NCI-H524 (cell line): Measurements from ENCODE around the gene CELSR1.
A peak's percentile ranks its signal among the peaks of the same experiment; 100 is the strongest.

Experiments
- DNase-seq, 2 experiments: peaks; one replicate each; lab custom pipeline; 2025; lab: John Stamatoyannopoulos, UW

CELSR1 gene

DNA sequence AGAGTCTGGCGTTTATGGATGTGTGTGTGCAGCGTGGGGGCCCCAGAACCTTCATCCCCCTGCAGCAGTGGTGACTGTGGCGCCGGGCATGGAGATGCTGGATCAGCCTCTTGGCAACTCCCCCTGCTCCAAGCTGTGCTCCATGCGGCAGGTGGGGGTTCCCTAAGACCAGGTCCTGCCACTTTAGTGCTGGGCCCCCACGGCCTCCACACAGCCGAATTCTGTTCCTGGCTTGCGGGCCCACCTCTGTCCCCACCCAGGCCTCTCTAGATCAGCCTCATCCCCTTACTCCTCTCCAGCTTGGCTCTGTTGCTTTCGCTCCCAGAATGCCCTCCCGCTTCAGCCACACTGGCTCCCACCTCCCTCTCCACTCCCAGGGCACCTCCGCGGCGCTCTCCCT lies 142.3 kb downstream of the CELSR1 start:
- no peak for DNase-seq

DNA sequence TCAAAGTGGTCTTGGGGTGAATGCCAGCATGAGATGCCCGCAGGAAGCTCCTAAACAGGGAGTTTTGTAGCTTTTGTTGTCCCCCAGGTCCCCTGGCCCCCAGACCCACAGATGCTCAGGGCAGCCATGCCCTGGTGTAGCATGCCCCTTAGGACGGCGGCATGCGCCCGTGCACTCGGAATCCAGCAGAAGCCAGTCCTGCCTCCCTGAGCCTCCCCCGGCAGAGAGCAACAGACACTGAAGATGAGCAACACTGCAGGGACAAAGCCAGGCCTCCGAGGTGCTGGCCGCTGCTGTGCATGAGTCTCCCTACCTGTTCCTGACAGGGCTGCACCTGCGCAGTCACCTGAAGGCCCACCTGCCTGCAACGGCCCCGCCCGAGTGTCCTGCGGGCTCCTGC lies 142.8 kb downstream of the CELSR1 start:
- no peak for DNase-seq

DNA sequence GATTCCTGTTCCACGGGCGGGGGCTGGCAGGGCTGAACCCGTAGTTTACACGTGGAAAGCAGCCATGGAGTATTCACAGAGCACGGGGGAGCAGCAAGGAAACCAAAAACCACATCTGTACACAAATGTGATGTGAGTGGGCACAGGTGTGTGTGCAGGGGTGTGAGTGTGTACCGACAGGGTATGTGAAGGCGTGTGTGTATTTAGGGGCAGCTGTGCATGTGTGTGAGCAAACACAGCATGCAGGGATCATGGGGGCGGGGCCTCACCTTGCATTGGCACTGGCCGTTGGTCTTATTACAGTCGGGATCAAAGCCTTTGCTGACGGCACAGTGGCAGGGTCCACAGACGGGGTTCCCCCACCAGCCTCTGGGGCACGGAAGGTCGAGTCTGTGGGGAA lies 143.5 kb downstream of the CELSR1 start:
- no peak for DNase-seq

DNA sequence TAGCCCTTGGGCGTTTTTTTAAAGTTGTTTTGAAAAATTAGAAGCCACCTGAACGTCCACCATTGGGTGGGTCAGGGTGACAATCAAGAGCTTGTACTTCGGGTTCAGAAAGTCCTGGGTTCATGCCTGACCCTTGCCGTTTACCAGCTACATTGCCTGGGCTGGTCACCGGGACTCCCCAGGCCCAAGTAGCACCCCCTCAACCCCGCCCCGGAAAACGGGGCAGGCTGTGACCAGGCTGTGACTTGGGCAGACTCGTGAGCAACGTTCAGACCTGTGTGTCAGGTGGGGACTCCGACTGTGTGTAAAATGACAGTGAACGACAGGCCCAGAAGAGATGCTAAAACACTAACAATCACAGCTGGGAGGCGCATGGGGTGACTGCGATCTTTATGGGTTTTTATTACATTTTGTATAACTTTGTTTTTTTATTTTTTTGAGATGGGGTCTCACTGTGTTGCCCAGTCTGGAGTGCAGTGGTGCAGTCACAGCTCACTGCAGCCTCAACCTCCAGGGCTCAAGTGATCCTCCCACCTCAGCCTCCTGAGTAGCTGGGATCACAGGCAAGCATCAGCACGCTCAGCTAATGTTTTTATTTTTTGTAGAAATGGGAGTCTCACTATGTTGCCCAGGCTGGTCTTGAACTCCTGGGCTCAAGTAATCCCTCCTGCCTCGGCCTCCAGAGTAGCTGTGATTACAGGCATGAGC lies 145.1 kb downstream of the CELSR1 start:
- no peak for DNase-seq

DNA sequence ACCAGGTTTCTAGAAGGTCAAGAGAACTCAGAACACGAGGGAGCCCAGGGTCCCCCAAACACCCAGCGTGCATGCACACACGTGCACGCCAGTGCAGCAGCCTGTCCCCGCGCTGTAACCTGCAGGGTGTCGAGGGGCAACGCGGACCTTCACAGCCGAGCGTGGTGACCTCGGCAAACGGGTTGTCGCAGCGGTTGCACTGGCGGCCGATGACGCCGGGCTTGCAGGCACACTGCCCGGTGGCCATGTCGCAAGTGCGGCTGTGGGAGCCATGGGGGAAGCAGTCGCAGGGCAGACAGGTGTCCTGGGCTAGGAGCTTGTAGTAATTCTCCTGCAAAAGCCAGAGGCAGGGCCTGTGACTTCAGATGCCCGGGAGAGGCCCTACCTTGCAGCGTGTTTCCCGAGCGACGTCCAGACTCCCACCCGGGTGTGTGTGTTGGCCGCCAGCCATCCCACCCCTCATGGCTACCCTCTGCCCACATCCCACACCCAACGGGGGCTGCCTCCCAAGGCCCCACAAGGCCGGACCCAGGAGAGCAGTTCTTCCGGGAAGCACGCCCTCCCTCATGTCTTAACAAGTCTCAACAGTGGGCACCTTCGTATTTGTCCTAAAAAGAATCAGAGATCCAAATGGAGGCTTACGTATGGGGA lies 145.8 kb downstream of the CELSR1 start:
- no peak for DNase-seq

DNA sequence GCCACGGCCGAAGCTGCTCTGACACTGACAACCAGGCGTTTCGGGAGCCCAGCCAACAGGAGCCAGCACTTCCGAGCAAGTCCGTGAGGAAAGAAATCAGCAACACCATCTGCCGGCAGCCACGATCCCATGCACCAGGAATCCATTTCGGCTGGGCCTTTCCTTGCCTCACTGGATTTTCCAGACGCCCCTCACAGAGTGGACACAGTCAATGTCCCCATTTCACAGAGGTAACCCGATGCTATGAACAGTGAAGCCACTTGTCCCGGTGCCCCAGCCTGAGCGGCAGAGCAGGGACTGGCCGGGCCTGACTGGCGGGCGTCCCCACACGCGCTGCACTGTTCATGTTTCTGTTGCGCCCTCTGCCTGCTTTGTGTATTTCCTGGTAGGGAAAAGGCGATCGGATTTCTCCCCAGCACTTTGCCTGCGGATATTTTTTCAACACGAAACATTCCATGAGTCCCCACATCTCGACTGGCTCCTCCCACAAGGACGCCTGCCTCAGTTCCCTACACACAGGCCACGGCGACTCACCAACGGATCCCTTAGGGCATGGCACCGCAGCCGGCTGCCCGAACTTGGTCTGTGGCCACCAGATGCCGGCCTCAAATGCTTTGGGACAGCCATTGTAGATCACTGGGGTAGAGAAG lies 146.6 kb downstream of the CELSR1 start:
- DNase-seq: peak in 1 of 2 experiments; percentile 53

DNA sequence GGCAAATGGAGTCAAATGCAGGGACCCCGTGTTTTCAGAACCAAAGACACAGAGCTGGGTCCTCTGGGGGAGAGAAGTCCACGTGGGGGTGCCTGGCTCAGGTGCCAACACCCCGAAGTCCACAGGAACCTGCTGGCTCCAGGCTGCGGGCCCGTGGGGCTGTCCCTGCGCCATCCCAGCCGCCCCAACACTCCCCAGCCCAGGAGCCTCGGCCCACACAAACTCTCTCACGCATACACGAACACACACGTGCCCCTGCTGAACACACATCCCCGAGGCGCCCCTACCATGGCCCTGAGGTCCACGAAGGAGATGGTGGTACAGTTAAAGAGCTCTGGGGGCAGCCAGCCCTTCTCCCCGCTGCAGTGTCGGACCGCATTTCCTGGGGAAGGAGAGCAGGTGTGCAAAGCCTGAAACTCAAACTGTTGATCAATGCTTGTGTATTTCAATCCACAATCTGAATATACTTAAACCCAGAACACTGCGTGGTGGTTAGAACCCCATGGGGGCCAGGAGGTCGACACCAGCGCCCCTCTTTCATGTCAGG lies 147.2 kb downstream of the CELSR1 start:
- DNase-seq: no peak

DNA sequence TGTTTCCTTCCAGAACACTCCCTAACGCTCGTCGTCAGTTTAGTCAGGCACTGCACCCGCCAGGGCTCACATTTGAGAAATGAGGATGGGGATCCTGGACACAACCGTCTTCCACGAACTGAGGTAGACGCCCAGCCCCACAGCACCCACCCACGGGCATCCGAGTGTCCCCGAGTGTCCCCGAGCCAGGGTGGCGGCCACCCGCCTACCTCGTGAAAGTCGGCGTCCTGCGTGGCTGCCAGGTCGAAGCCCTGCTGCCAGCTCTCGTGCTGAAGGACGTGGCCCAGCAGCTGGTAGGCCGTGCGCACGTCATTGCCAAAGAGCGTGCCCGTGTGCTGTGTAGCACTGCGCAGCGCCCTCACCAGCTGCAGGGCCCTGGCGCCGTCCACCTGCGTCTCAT lies 148.3 kb downstream of the CELSR1 start:
- DNase-seq: no peak

DNA sequence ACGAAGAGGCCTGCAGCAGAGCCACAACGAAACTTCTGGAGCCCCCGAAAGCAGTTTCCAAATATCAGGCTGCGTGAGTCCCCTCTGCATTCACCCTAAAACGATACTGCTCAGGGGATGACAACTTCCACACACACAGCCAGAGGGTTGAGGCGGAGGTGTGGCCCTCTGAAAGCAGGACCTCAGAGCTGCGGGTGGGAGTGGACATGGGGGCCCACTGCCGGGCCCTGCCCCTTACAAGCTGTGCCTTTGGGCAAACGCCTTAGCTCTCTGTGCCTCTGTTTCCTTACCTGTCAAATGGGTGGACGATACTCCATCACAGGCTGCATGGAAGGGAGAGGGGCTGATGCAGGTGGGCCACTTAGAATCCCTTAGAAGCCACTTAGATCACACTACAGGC lies 148.8 kb downstream of the CELSR1 start:
- DNase-seq: no peak

DNA sequence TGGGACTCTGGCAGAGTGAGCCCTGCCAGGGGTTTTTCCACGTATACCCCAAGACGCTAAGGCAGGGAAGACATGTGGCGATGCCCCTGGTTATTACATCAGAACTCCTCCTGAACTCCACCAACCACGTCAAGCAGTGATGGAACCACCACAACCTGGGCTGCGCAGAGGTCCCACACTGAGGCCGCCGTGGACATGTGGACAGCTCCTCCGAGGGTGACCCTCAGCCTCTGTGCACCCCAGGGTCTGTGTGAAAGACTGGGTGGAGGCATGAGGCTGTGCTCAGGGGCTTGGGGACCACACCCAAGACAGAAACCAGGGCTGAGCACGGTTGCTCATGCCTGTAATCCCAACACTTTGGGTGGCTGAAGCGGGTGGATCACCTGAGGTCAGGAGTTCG lies 149.7 kb downstream of the CELSR1 start:
- DNase-seq: no peak

DNA sequence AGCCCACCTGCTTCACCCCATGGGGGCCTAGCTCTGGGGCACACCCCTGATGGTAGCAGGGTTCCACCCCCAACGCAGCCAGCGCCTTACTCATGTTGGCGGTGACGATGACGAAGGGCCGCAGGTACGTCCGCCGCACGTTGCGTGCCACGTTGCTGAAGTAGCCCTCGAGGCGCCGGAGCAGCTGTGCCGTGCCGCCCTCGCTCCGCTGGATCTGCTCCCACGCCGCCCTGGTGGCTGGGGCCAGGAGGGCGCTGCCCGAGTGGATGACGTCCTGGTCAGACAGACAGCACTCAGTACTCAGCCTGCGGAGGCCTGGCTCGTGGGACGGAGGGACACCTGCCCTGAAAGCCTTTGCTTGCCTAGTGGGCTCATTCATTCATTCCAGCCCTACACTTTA lies 151.1 kb downstream of the CELSR1 start:
- DNase-seq: no peak

DNA sequence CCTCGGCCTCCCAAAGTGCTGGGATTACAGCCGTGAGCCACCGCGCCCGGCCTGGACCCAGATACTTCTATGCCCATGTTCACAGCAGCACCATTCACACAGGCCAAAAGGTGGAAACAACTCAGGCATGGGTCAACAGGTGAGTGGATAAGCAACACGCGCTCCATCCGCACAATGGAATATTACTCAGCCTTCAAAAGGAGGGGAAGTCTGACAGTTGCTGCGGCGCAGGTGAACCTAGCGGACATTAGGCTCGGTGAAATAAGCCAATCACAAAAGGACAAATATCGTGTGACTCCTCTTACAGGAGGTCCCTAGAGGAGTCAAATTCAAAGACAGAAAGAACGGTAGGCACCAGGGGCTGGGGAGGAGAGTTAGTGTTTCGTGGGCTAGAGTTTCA lies 154.9 kb downstream of the CELSR1 start:
- DNase-seq: no peak

DNA sequence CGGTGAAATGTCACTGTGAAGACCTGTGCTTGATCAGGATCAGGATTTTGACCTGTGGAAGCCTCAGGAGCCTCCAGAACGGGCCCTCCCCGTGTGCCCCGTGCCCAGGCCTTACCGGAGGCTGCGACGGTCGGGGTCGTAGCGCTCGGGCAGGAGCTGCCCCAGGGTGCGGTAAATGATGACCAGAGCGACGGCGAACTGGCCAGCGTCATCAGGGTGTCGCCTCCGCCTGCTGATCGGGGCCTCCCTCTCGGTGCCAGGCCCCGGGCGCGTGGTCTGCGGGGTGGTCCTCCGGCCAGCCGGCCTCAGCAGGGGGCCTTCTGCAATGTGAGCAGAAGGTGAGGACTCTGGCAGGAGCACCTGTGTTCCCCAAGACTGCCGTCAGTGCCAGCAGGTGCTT lies 155.7 kb downstream of the CELSR1 start:
- no peak for DNase-seq

DNA sequence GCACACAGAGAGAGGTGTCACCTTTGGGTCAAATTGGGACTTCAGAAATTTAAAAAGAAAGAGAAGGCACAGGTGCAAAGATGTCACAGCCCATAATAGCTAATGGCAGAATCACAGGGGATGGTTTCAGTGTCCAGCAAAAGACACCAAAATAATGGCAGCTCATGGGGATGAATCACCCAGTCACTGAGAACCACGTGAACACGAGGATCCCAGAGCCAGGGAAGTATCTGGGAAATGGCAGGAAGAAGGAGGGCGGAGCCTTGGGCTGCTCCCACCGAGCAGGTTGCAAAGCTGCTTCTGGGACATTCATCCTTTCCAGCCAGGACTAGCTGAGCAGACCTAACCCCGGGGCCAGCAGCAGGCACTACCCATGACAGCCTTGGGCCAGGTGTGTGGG lies 156.3 kb downstream of the CELSR1 start:
- no peak for DNase-seq

DNA sequence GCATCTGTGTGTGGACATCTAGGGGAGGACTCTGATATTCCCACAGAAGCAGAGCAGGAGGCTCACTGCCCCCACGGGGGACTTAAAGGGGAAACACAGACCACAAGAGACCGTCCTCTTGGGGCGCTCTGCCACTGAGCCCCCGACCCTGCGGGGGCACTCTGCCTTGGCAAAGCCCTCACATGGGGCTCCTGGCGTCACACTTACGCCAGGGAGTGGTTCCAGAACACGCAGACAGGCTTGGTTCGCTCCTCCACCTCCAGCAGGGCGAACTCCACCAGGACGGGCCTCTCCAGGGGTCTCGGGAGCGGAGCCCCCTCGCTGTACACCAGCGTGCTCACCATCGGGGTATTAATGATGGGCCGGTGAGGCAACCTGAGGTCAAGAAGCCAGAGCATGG lies 156.8 kb downstream of the CELSR1 start:
- no peak for DNase-seq

DNA sequence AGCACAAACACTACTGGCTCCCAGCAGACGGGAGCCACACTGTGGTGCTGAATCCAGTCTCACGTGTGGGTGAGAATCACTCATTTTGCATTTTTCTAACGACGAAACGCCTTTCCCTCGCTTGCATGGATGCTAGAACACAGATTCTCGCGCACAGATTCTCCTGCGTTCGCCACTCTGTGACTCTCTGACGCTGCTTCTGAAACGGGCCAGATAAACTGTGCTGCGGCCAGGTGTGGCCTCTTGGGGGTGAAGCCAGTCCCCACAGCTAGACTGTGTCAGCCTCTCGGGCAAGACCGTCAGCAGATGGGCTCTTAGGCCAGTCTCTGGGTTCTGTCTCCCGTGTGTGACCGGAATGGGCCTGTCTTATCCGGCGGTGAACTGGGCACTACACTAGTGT lies 157.4 kb downstream of the CELSR1 start:
- DNase-seq: no peak

DNA sequence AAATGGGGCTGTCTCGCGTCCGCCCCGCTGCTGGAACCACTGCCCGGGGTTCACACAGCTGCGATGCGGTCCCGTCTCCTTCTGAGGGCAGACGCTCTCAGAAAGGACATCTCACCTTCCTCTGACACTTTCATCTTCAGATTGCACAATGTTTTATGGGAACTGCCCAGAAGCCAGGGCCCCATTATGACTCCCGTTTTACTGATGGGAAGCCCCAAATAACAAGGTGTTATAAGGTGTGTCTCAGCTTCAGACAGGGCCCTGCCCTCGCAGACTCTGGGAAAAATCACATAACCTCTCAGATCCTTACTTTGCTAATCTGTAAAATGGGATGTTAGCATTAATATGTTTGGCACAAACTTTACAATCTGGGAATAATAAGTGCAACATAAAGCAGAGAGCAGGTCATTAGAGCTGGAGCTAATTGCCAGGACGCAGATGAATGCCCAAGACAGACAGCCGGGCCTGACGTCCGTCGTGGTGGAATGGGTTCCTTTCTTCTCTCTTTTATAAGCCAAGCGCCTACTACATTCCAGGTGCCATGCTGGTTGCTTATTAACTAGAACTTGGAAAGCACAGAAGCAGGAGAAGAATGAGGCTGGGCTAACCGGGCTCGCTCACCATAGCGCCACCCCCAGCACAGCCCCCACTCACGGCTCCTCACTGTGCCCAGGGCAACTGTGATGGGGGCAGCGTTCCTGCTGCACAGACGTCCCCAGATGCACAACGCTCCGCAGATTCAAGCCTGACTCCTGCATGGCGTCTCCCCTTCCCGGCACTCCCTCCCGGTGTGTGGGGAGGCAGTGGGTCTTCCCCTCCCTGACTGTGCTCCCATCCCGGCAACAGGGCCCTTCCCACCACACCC lies 158.1 kb downstream of the CELSR1 start:
- DNase-seq: no peak

DNA sequence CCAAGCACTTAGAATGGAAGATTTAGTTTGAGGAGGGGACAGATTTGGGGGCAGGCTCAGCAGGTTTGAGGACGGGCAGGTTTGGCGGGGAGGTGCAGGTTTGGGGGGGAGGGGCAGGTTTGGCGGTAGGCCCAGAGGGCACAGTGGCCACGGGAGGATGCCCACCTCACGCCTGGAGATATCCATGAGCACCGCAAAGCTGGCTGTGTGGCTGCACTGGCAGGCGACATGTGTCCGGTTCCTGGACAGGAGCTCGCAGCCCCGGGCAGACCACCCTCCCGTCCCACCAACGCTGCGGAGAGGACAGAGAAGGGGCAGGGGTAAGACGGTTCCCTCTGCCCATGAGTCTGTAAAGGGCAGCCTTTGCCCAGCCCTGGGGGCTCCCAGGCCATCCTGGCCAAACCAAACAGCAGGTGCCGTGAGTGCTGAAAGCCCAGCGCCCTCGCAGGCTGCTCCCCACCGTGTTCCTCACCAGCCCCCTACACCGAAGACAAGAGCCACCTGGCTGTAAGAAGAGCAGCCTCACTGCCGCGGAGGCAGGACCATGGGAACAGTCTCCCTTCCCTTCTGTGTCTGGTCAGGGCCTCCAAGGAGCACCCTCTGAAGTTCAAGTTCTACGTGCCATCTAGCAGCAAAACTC lies 158.9 kb downstream of the CELSR1 start:
- no peak for DNase-seq

DNA sequence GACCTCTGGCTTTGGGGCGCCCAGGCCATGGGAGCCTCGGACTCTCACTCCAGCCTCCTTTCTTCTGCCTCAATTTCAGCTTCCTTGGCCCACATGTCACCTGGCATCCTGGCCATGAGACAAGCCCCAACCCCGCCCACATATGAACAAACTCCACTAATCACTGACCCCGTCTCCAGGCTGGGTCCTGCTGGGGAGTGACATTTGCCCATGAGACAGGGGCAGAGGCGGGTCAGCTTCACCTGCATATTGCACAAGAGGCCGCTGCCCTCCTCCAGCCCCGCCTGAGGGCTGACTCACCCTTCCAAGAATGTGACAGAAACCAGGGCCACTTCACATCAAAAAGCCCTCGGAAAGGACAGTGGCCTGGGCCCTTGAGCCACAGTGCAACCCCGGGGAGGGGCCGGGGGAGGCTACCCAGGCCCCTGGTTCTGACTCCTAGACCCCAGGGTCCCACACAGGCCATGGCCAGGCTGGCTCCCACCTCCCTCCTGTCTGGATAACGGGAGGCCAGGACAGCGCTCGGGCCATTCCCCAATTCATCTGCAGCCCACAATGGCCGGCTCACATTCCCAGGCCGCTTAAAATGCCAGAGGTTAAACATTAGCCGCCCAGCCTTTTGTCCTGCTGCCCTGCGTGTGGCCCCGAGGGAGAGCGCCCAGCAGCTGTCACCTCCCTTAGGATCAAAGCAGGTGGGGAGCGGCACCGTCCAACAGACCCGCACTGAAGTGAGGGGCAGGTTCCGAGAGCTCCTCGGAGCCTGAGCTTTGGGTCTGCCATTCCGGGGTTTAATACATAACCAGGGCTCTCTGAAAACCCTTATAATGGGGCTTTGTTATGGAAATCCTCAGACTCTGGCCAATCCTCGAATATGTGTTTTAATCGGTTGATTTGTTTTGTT lies 159.6 kb downstream of the CELSR1 start:
- no peak for DNase-seq

DNA sequence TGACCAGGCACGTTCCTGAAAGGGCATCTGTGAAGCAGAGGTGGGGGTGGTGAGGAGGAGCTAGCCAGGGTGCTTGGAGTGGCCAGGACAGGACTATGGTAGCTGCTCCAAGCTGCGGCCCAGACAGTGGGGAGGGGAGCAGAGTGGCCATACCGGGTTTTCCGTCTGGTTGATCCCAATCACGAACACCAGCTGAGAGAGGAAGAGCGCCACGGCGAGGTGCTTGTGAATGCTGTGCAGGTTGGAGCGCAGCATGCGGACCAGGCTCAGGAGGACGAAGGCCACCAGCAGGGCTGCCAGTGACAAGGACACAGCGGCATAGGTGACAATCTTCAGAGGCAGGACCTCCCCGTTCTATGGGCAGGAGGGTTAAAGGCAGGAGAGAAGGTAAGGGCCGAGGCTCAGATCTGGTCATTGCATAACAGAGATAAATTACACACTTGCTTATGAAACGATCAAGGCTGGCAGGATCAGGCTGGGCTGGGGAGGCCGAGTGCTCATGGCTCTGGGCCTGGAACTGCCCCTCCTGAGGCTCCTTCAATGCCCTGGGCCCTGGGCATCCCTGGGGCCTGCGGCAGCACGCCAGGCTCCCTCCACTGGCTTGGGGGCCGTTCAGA lies 160.4 kb downstream of the CELSR1 start:
- DNase-seq: no peak
